HEK293 (cell line): ENCODE results near the gene COL13A1.
A peak's percentile ranks its signal among the peaks of the same experiment; 100 is the strongest.

Experiments used
- GLI4 ChIP-seq: fragments of 450-650 bp; formaldehyde crosslinking; IDR thresholded peaks from 2 replicates; pipeline ENCODE4 v1.5.1; 2016; ENCODE audit warnings: missing biosample characterization, missing genetic modification characterization
- KLF8 ChIP-seq: fragments of 450-650 bp; formaldehyde crosslinking; IDR thresholded peaks from 2 replicates; pipeline ENCODE4 v1.5.1; 2016; ENCODE audit warnings: missing biosample characterization, missing genetic modification characterization
- KLF9 ChIP-seq: fragments of 450-650 bp; formaldehyde crosslinking; IDR thresholded peaks from 2 replicates; pipeline ENCODE4 v1.5.1; 2016; ENCODE audit warnings: missing biosample characterization, missing genetic modification characterization, low read depth
- MZF1 ChIP-seq: fragments of 450-650 bp; formaldehyde crosslinking; IDR thresholded peaks from 2 replicates; pipeline ENCODE4 v1.5.1; 2017; ENCODE audit warnings: missing biosample characterization, missing genetic modification characterization, borderline replicate concordance
- OVOL3 ChIP-seq: fragments of 450-650 bp; formaldehyde crosslinking; IDR thresholded peaks from 2 replicates; pipeline ENCODE4 v1.5.1; 2016; ENCODE audit warnings: missing biosample characterization, missing genetic modification characterization
- TRIM28 ChIP-seq: IDR thresholded peaks from 2 replicates; pipeline ENCODE4 v1.6.1; 2011; ENCODE audit warnings: low read length, control low read depth, borderline replicate concordance
- YY1 ChIP-seq: fragments of 450-650 bp; formaldehyde crosslinking; IDR thresholded peaks from 2 replicates; pipeline ENCODE4 v1.5.1; 2018; ENCODE audit warnings: missing biosample characterization, missing genetic modification characterization
- ZBTB1 ChIP-seq: fragments of 450-650 bp; formaldehyde crosslinking; IDR thresholded peaks from 2 replicates; pipeline ENCODE4 v1.5.1; 2016; ENCODE audit warnings: missing biosample characterization, missing genetic modification characterization
- ZNF10 ChIP-seq: fragments of 450-650 bp; formaldehyde crosslinking; IDR thresholded peaks from 2 replicates; pipeline ENCODE4 v1.5.1; 2017; ENCODE audit warnings: missing biosample characterization, missing genetic modification characterization
- ZNF121 ChIP-seq: fragments of 450-650 bp; formaldehyde crosslinking; IDR thresholded peaks from 2 replicates; pipeline ENCODE4 v1.5.1; 2016; ENCODE audit warnings: missing biosample characterization, missing genetic modification characterization
- ZNF155 ChIP-seq: fragments of 450-650 bp; formaldehyde crosslinking; IDR thresholded peaks from 2 replicates; pipeline ENCODE4 v1.5.1; 2016; ENCODE audit warnings: missing biosample characterization, missing genetic modification characterization
- ZNF223 ChIP-seq: fragments of 450-650 bp; formaldehyde crosslinking; IDR thresholded peaks from 2 replicates; pipeline ENCODE4 v1.5.1; 2016; ENCODE audit warnings: missing biosample characterization, missing genetic modification characterization
- ZNF239 ChIP-seq: fragments of 450-650 bp; formaldehyde crosslinking; IDR thresholded peaks from 2 replicates; pipeline ENCODE4 v1.5.1; 2016; ENCODE audit warnings: missing biosample characterization, missing genetic modification characterization
- ZNF341 ChIP-seq: fragments of 450-650 bp; formaldehyde crosslinking; IDR thresholded peaks from 2 replicates; pipeline ENCODE4; 2016; ENCODE audit warnings: low read depth, missing biosample characterization, missing genetic modification characterization
- ZNF350 ChIP-seq: fragments of 450-650 bp; formaldehyde crosslinking; IDR thresholded peaks from 2 replicates; pipeline ENCODE4 v1.5.0; 2017; ENCODE audit warnings: missing biosample characterization, mild to moderate bottlenecking, missing genetic modification characterization
- ZNF391 ChIP-seq: fragments of 450-650 bp; formaldehyde crosslinking; IDR thresholded peaks from 2 replicates; pipeline ENCODE4 v1.5.1; 2016; ENCODE audit warnings: low read depth, missing biosample characterization, missing genetic modification characterization, borderline replicate concordance
- ZNF394 ChIP-seq: fragments of 450-650 bp; formaldehyde crosslinking; IDR thresholded peaks from 2 replicates; pipeline ENCODE4 v1.5.1; 2016; ENCODE audit warnings: missing biosample characterization, missing genetic modification characterization, mild to moderate bottlenecking, moderate library complexity, borderline replicate concordance
- ZNF501 ChIP-seq: fragments of 450-650 bp; formaldehyde crosslinking; IDR thresholded peaks from 2 replicates; pipeline ENCODE4 v1.5.1; 2016; ENCODE audit warnings: missing biosample characterization, missing genetic modification characterization
- ZNF561 ChIP-seq: fragments of 450-650 bp; IDR thresholded peaks from 2 replicates; pipeline ENCODE4 v1.5.1; 2018; ENCODE audit warnings: missing biosample characterization, missing genetic modification characterization, borderline replicate concordance
- ZNF600 ChIP-seq: fragments of 450-650 bp; formaldehyde crosslinking; IDR thresholded peaks from 2 replicates; pipeline ENCODE4 v1.5.1; 2016; ENCODE audit warnings: missing biosample characterization, missing genetic modification characterization
- ZNF623 ChIP-seq: fragments of 450-650 bp; formaldehyde crosslinking; IDR thresholded peaks from 2 replicates; pipeline ENCODE4 v1.5.1; 2016; ENCODE audit warnings: missing biosample characterization, missing genetic modification characterization
- ZNF76 ChIP-seq: fragments of 450-650 bp; formaldehyde crosslinking; IDR thresholded peaks from 2 replicates; pipeline ENCODE4; 2016; ENCODE audit warnings: low read depth, missing biosample characterization, missing genetic modification characterization, borderline replicate concordance
- ZNF785 ChIP-seq: fragments of 450-650 bp; formaldehyde crosslinking; IDR thresholded peaks from 2 replicates; pipeline ENCODE4 v1.5.1; 2016; ENCODE audit warnings: missing biosample characterization, missing genetic modification characterization
- ZSCAN16 ChIP-seq: fragments of 450-650 bp; formaldehyde crosslinking; IDR thresholded peaks from 2 replicates; pipeline ENCODE4 v1.5.1; 2016; ENCODE audit warnings: missing biosample characterization, missing genetic modification characterization
- TF ChIP-seq, protein P1 (sequence below): fragments of 450-650 bp; formaldehyde crosslinking; conservative IDR thresholded peaks from 2 replicates; pipeline ENCODE4 v1.5.1; 2016; ENCODE audit warnings: low read depth, missing biosample characterization, missing genetic modification characterization
- TF ChIP-seq, protein P2 (sequence below): fragments of 450-650 bp; formaldehyde crosslinking; IDR thresholded peaks from 2 replicates; pipeline ENCODE4 v1.5.1; 2017; ENCODE audit warnings: missing biosample characterization, missing genetic modification characterization

Gene COL13A1

DNA sequence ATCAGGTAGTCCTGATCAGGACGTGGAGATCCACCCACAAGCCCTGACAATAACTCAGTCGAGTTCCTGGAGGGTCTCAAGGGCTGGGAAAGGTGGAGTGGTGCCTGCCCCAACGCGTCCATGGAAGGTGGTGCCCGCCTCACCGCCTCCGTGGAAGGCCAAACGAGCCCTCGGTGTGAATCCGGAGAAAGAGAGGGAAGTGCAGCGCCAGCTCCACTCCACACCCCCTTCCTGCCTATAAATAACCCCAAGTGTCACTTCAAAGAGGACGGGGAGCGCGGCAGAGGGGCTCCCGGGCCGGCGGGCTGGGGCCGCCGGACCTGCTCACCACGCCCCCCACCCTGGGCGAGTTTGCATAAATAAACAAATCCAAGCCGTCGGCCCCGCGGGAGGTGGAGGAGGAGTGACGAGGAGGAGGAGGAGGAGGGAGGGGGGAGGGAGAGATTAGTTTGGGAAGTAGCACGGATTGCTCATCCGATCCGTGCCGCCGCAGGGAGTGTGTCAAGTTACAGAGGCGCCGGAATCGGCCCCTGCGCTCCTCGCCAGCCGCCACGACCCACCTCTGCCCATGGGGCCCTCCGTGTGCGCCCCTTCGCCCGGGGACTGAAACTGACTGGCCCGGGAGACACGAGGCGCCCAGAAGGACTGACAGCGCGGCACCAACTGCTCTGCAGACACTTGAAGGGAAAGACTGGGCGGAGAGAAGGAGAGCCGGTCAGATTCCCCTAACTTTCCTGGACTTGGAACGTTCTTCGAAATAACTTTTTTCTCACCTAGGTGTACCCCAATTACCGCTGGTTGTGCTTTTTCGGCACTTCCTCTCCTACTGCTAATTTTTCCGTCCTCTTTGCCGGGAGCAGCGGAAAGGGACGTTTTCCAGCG is at the start of gene COL13A1 (continued):
- TF ChIP-seq, protein P1, sequence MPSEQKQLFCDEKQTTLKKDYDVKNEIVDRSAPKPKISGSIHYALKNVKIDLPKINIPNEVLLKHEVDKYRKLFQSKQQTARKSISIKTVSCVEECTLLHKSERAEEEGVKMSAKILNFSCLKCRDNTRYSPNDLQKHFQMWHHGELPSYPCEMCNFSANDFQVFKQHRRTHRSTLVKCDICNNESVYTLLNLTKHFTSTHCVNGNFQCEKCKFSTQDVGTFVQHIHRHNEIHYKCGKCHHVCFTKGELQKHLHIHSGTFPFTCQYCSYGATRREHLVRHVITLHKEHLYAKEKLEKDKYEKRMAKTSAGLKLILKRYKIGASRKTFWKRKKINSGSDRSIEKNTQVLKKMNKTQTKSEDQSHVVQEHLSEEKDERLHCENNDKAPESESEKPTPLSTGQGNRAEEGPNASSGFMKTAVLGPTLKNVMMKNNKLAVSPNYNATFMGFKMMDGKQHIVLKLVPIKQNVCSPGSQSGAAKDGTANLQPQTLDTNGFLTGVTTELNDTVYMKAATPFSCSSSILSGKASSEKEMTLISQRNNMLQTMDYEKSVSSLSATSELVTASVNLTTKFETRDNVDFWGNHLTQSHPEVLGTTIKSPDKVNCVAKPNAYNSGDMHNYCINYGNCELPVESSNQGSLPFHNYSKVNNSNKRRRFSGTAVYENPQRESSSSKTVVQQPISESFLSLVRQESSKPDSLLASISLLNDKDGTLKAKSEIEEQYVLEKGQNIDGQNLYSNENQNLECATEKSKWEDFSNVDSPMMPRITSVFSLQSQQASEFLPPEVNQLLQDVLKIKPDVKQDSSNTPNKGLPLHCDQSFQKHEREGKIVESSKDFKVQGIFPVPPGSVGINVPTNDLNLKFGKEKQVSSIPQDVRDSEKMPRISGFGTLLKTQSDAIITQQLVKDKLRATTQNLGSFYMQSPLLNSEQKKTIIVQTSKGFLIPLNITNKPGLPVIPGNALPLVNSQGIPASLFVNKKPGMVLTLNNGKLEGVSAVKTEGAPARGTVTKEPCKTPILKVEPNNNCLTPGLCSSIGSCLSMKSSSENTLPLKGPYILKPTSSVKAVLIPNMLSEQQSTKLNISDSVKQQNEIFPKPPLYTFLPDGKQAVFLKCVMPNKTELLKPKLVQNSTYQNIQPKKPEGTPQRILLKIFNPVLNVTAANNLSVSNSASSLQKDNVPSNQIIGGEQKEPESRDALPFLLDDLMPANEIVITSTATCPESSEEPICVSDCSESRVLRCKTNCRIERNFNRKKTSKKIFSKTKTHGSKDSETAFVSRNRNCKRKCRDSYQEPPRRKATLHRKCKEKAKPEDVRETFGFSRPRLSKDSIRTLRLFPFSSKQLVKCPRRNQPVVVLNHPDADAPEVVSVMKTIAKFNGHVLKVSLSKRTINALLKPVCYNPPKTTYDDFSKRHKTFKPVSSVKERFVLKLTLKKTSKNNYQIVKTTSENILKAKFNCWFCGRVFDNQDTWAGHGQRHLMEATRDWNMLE: no peak
- no peak; the same call in 1 of the 2 replicates for TF ChIP-seq YY1 (tag by site-specific recombination)
- TF ChIP-seq, protein P2, sequence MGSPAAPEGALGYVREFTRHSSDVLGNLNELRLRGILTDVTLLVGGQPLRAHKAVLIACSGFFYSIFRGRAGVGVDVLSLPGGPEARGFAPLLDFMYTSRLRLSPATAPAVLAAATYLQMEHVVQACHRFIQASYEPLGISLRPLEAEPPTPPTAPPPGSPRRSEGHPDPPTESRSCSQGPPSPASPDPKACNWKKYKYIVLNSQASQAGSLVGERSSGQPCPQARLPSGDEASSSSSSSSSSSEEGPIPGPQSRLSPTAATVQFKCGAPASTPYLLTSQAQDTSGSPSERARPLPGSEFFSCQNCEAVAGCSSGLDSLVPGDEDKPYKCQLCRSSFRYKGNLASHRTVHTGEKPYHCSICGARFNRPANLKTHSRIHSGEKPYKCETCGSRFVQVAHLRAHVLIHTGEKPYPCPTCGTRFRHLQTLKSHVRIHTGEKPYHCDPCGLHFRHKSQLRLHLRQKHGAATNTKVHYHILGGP (tag by site-specific recombination): no peak
- TF ChIP-seq ZNF785: no peak
- peak; percentile 83 for TF ChIP-seq ZNF600
- no peak for TF ChIP-seq MZF1 (tag by site-specific recombination)
- peak; percentile 57; the same call in 1 of the 2 replicates for TF ChIP-seq ZNF394 (tag by site-specific recombination)
- TF ChIP-seq ZSCAN16 (tag by site-specific recombination): no peak
- 0 out of 2 replicates have a peak, but pooled peaks have one; percentile 13 for TF ChIP-seq ZNF391 (tag by site-specific recombination)
- TF ChIP-seq KLF8 (tag by site-specific recombination): peak; percentile 60; the same call in 1 of the 2 replicates
- no peak for TF ChIP-seq ZNF121 (tag by site-specific recombination)
- peak; percentile 53; the same call in 1 of the 2 replicates for TF ChIP-seq ZNF341 (tag by site-specific recombination)
- TF ChIP-seq KLF9 (tag by site-specific recombination): peak; percentile 89
- TF ChIP-seq ZNF76 (tag by site-specific recombination): peak; percentile 29
- TF ChIP-seq ZBTB1 (tag by site-specific recombination): no peak
- no peak for TF ChIP-seq ZNF223 (tag by site-specific recombination)
- no peak for TF ChIP-seq ZNF623
- TF ChIP-seq ZNF561 (tag by site-specific recombination): peak; percentile 33; the same call in 1 of the 2 replicates
- TF ChIP-seq ZNF350 (tag by site-specific recombination): no peak
- TF ChIP-seq ZNF10 (tag by site-specific recombination): no peak
- TF ChIP-seq ZNF239 (tag by site-specific recombination): no peak
- no peak for TF ChIP-seq ZNF155 (tag by site-specific recombination)
- TF ChIP-seq ZNF501 (tag by site-specific recombination): no peak
- TF ChIP-seq OVOL3: no peak
- TF ChIP-seq GLI4 (tag by site-specific recombination): no peak
- peak; percentile 28; the same call in 1 of the 2 replicates for TF ChIP-seq TRIM28
